Head of caudate nucleus (tissue), 42 donors: ENCODE data around the gene REST.

Experiments
- DNase-seq, 42 donors: peaks; one replicate each; pipeline versions ENCODE4 v3.0.0 to v3.0.0-alpha.2; 2020 to 2021; ENCODE audit warnings: mixed read lengths in 7 of 42
- intact Hi-C: fragments of 100-400 bp; cut with DNase I; formaldehyde crosslinking; loops from one replicate; pipeline ENCODE4 v1.15.0; 2022

Gene REST

GRCh38 chr4:56961107-56961500 is 53.4 kb downstream of the REST start:
- intact Hi-C loops: no loop called here
- DNase-seq: peak in 1 of 42 donors; percentile 8

GRCh38 chr4:56971383-56971782 is 63.7 kb downstream of the REST start:
- intact Hi-C loops: no loop called here
- DNase-seq: no peak

GRCh38 chr4:56972389-56972788 is 64.7 kb downstream of the REST start:
- intact Hi-C loops: no loop called here
- no peak for DNase-seq

DNA sequence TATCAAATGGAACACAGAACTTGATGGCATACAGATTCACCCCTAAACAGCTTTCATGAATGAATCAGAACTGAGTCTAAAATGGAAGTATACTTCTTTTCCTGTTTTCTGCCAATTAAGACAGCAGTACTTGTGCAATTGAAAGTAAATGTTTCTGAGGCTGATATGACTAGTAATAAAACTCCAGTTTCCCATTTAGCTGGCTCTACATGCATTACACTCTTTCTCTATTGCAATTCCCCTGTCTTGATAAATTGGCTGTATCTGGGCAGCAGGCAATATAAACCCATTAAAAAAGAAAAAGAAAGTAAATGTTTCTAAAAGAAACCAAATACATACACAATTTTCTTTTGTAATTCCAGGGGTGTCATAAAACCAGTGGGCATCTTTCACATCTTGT is 65.1 kb downstream of the REST start:
- intact Hi-C loops: no loop called here
- no peak for DNase-seq

- DNase-seq: no peak
- intact Hi-C loops: no loop called here
Observed at GRCh38 chr4:56973336-56973735, 65.6 kb downstream of the REST start.

DNA sequence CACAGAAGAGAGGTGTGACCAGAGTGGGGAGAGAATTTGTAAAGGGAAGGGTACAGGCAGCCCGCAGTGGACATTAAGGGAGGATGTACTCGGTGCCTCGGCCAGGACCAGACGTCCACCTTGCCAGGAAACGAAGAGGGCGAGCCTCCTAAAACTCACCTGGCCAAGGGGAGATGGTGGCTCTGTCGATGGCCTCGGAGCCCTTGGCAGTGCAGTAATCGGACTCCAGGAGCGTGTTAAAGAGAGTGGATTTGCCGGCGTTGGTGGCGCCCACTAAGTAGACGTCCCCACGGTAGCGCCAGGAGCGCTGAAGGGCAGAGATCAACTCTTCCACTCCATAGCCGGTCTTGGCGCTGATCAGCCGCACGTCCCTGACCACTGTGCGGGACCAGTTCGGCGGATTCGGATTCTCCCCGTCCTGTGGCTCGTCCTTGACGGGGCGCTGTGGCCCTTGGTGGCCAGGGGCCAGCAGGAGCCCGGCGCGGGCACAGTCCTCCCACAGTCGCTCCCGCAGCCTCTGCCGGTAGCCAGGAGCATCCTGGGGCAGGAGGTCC is 68.7 kb downstream of the REST start:
- intact Hi-C loops: loop anchor here (5.0 kb wide), 1 partner anchor 69 kb away; the partner anchor contains the start of gene REST

GRCh38 chr4:56976837-56977320 is 69.2 kb downstream of the REST start:
- peak in 33 of 42 donors; percentile 19 to 71 (median 47) for DNase-seq
- intact Hi-C loops: loop anchor here (5.0 kb wide), 1 partner anchor 70 kb away; the partner anchor contains the start of gene REST

More for the DNA sequence above, 68.7 kb downstream of the REST start:
- peak in 3 of 42 donors; percentile 6 to 48 (median 41) for DNase-seq

- intact Hi-C loops: loop anchor here (5.0 kb wide), 1 partner anchor 70 kb away; the partner anchor contains the start of gene REST
- peak; percentile 90 to 99 (median 97) for DNase-seq
Observed at GRCh38 chr4:56977321-56978012, 69.8 kb downstream of the REST start, which contains the start of gene NOA1. NOA1 (minus strand) TSS chr4:56977606; CDS start chr4:56977585, 21 bp downstream.

GRCh38 chr4:56978750-56979303 is 71.1 kb downstream of the REST start, which contains the start of gene POLR2B:
POLR2B (plus strand) TSS chr4:56978896; CDS start chr4:56978986, 90 bp downstream.
- intact Hi-C loops: loop anchor here (5.0 kb wide), 1 partner anchor 72 kb away; the partner anchor contains the start of gene REST
- DNase-seq: peak; percentile 89 to 98 (median 95)

GRCh38 chr4:56979421-56980072 is 71.8 kb downstream of the REST start:
- intact Hi-C loops: loop anchor here (5.0 kb wide), 1 partner anchor 72 kb away; the partner anchor contains the start of gene REST
- peak in 1 of 42 donors; percentile 31 for DNase-seq

- intact Hi-C loops: no loop called here
- DNase-seq: no peak
Observed at GRCh38 chr4:56981795-56982201, 74.1 kb downstream of the REST start.

- no peak for DNase-seq
- intact Hi-C loops: no loop called here
Observed at GRCh38 chr4:56986192-56986591, 78.5 kb downstream of the REST start.

- intact Hi-C loops: no loop called here
- no peak for DNase-seq
Observed at GRCh38 chr4:56986952-56987351, 79.3 kb downstream of the REST start.

- no peak for DNase-seq
- intact Hi-C loops: no loop called here
Observed at GRCh38 chr4:56990109-56990905, 82.6 kb downstream of the REST start.

DNA sequence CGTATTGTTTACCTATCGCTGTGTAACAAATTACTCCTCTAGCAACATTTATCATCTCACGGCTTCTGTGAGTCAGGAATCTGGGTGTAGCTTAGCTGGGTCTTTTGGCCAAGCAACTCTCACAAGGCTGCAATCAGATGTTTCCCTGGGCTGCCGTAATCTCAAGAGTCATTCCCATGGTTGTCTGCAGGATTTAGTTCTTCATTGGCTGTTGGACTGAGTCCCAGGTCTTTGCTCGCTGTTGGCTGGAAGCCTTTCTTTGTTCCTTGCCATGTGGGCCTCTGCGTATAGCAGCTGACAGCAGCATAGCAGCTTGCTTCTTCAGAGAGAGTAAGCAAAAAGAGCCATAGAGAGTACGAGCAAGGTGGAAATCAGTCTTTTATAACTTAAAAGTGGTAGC is 87.8 kb downstream of the REST start:
- DNase-seq: peak in 41 of 42 donors; percentile 36 to 88 (median 71)
- intact Hi-C loops: no loop called here

- DNase-seq: peak in 2 of 42 donors; percentile 12 to 42
- intact Hi-C loops: no loop called here
Observed at GRCh38 chr4:56999751-57000150, 92.1 kb downstream of the REST start.

- no peak for DNase-seq
- intact Hi-C loops: no loop called here
Observed at GRCh38 chr4:57013543-57014120, 105.9 kb downstream of the REST start.
